Measurements from ENCODE around the gene CEP68.
"Not testable (repeated sequence)": the region's sequence is repeated elsewhere in the genome, so short reads cannot be mapped to it uniquely, and the experiment has no call there.

CEP68 gene

DNA sequence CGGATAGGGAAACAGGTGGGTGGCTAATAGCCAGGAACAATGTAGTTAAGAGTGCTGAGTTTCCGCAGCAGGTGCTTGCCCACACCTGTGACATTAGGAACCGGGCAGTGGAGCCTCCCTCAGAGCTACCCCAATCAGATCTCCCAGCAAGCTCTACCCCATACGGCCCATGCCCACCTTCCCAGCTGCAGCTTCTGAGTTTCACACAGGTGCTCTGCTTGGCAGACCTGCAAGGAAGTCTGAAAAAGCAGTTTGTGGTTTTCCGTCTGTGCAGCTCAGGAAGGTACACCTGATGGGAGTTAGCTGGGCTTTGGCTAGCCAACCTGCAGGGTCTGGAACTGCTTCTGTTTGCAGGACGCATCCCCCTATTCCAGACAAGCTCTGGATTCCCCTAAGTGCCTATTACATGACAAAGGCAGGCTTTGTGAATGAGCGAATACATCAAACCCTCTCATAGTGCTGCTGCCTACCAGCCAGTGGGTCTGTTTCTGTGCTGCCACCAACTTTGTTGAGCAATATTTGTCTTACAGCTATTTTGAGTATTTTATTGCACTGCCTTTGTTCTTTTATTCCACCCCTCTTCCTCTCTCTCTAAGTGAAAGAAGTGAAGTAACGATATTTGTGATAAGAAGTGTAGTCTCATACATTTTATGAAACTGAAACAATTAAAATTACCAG is 24.7 kb upstream of the CEP68 start:
- peak in 1 of 2 donors; percentile 51 for DNase-seq

- no peak for DNase-seq
Measured at GRCh38 chr2:65032019-65032975, 23.9 kb upstream of the CEP68 start.

DNA sequence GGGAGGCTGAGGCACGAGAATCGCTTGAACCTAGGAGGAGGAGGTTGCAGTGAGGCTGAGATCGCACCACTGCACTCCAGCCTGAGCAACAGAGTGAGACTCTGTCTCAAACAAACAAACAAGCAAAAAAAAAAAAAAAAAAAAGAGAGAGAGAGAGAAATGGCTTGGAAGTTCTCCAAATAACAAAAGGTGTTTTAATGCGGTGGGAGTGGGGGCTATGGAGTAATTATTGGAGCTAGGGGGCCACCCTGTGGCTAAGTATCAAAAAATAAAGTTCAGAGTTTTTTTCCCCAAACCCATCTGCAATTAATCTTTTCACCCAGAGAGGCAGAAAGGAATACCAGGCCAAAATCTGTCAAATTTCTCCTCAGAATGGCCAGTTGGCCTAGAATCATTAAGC is 23.0 kb upstream of the CEP68 start:
- DNase-seq, result peak in 1 of 2 donors; percentile 34

DNA sequence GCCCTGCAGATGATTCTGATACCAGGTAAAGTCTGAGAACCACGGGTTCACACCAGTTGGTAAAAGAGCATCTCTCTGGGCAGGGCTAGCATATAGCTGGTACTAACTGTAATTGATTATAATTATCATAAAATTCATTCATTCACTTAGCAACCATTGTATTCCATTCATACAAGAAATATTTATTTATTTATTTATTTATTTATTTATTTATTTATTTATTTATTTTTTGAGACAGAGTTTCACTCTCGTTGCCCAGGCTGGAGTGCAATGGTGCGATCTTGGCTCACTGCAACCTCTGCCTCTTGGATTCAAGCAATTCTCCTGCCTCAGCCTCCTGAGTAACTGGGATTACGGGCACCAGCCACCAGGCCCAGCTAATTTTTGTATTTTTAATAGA is 22.5 kb upstream of the CEP68 start:
- not testable (repeated sequence) for DNase-seq

GRCh38 chr2:65035351-65035943 is 20.8 kb upstream of the CEP68 start:
- DNase-seq, result no peak

DNA sequence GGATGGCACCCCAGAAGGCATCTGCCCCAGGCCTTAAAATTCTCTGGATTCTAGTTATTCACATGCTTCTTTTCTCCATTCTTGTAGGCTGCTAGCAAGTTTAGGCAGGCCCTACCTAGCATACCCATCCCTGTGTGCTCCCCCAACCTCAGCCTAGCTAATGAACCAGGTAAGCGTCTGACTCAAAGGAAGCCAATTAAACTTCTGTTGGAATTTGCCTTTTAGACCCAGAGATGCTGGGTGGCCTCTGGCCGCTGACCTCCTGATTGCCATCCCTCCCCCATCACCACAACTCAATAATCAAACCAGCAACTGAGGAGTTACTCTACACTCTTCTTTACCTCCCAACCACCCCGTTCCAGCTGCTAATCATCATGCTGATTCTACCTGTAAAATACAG is 19.0 kb upstream of the CEP68 start:
- no peak for DNase-seq

DNA sequence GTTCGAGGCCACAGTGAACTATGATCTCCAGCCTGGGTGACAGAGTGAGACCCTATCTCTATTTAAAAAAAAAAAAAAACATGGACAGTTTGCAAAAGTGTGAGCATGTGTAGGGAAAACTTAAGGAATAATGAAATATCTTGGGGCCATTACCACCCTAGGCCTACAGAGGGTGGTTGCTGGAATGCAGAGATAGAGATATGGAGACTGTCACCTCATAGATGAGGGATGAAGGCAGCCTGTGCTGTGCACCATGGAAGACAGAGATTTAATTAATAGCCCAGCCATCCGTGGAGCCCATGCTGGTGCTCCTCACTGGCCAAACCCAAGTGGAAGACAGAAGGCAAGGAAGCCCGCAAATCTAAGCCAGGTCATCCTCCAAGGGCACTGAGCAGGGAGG is 16.6 kb upstream of the CEP68 start:
- no peak for DNase-seq

GRCh38 chr2:65040400-65041261 is 15.6 kb upstream of the CEP68 start:
- DNase-seq, result peak; percentile 81 to 84

DNA sequence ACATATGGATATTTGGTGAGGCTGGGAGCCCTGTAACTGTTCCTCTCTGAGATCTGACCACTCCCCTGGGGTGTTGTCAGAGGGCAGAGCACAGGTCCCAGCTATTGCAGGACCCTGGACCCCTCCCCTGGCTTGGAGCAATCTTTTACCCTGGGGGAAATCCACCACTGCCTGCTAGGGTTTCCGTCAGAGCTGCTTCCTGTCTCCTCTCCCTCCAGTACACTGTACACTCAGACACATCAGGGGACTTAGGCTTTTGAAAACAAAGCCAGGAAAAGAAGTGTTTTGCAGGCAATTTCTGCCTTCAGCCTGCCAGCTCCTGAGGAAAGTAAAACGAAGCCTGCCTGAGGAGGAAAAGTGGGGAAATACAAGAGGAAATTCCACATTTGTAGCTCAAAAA is 13.2 kb upstream of the CEP68 start:
- DNase-seq, result no peak

- DNase-seq, result no peak
Measured at GRCh38 chr2:65044097-65044735, 12.0 kb upstream of the CEP68 start.

- DNase-seq, result no peak
Measured at GRCh38 chr2:65045651-65046050, 10.6 kb upstream of the CEP68 start.

DNA sequence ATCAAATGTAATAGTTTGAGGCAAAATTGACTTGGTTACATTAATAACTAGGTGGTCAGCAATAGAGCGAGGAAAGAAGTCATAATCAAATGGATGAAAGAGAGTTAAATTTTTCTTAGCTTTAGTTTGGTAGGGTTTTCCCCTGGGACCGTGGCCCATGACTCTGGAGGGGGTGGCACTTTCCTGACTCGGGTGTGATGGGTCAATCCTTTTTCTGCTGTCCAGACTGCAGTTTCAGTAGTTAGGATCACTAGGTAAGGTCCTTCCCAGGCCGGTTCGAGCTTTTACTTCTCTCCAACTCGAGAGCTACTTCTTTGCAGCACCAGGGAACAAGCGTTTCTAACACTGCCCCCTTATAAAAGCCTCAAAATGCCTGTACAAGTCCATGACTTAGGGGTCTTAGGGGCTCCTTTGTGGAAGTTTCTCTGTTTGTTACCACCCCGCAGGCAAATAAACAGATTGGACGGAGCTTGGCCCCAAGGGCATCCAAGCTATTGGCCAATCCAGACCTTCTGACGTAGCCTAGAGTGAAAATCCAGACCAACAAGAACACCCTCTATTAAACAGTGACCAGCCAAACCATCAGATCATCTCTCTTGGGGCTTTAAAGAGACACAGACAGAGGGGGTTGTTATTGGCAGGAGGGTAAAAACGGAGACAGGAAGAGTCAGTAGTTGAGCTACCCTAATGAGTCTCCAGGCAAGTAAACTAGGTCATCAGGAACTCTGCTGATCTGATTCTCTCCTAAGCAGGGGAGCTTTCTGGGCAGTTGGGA is 9.4 kb upstream of the CEP68 start:
- no peak for DNase-seq

- DNase-seq, result no peak
Measured at GRCh38 chr2:65049010-65049639, 7.1 kb upstream of the CEP68 start.

DNA sequence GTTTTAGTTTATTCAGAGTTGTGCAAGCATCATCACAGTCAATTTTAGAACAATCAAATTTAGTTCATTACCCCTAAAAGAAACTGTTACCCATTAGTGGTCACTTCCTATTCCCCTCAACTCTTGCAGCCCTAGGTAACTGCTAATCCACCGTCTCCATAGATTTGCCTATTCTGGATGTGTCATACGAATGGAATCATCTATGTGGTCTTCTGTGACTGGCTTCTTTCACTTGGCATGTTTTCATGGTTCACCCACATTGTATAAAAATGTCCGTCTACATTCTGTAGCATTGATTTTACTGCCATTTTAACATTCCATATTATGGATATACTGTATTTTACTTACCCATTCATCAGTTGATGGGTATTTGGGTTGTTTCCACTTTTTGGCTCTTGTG is 5.3 kb upstream of the CEP68 start:
- no peak for DNase-seq

DNA sequence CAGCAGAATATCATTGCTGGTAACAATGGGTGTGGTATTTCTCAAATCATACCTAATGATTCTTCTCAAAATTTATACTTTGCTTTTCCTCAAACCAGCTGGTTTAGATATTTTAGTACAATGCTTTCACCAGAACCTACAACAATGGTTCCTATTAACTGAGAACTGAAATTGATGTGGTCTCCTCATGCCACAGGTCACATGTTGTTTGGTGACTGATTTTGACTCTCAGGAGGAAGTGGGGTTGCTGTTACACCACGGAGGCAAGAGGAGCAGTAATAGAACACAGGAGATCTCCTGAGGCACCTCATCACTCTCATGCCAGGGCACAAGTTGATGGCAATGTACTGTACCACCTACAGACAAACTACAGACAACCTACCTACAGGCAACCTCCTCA is 3.0 kb upstream of the CEP68 start:
- DNase-seq, result peak; percentile 69 to 72

DNA sequence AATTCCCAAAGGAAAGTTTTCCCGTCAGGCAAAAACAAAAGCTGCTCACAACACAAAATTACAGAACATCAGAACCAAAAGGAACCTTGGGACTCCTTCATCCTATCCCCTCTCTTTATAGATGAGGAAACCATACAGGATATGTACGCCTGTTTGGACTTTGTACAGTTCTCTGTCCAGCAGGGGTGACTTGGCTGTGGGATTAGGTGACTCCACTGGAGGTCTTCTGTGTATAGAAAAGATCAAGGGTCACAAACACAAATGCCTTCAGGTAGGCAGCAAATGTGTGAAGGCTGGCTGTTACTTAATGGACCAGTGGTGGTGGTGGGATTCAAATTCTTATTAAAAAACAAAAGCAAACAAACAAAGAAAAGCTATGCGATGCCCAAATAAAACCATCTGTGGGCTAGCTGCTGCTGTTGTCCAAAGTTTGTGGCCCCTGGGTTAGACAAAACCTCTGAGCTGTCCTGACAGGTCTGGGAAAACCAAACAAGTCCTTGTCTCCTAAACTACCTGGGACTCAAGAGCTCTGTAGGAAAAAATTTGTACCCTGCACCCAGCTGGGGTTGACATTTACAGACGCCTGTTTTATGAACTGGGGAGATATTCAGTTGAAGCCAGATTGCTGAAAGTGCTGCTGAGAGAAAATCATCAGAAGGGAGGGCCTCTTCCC is 1.3 kb upstream of the CEP68 start:
- DNase-seq, result no peak

- DNase-seq, result no peak
Measured at GRCh38 chr2:65055422-65056214, 598 bp upstream of the CEP68 start.

GRCh38 chr2:65057054-65057375 is 799 bp downstream of the CEP68 start:
- no peak for DNase-seq

- peak; percentile 64 to 83 for DNase-seq
Measured at GRCh38 chr2:65057391-65058052, 1.3 kb downstream of the CEP68 start.

Measured in CD4-positive, alpha-beta T cell treated with Interleukin-4 for 1 hour (primary cell).